GM21381 (cell line): ENCODE data around the gene PTGR2.
"Not testable (repeated sequence)": the region's sequence is repeated elsewhere in the genome, so short reads cannot be mapped to it uniquely, and the experiment has no call there.

Source experiments
- ATAC-seq: cut with Tn5 transposase; IDR thresholded peaks from one replicate; pipeline ENCODE4 v1.9.1; 2021; ENCODE audit warnings: mild to moderate bottlenecking, moderate library complexity; ENCODE audit not compliant: unreplicated experiment

Gene PTGR2

DNA sequence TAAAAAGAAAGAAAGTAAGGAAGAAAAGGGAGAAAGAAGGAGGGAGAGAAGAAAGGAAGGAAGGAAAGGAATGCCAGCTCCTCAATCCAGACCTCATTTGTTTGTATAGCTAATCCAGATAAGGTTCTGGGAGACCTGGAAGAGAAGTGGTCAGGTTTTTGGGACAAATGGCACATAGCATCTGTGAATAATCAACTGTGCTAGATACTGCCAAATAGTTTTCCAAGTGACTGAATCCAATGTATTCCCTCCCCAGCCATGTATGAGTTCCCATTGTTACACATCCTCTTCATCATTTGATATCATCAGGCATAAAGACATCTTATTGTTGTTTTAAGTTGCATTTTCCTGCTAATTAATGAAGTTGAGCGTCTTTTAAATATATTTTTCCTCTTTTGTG is 18.6 kb upstream of the PTGR2 start:
- no peak for ATAC-seq

DNA sequence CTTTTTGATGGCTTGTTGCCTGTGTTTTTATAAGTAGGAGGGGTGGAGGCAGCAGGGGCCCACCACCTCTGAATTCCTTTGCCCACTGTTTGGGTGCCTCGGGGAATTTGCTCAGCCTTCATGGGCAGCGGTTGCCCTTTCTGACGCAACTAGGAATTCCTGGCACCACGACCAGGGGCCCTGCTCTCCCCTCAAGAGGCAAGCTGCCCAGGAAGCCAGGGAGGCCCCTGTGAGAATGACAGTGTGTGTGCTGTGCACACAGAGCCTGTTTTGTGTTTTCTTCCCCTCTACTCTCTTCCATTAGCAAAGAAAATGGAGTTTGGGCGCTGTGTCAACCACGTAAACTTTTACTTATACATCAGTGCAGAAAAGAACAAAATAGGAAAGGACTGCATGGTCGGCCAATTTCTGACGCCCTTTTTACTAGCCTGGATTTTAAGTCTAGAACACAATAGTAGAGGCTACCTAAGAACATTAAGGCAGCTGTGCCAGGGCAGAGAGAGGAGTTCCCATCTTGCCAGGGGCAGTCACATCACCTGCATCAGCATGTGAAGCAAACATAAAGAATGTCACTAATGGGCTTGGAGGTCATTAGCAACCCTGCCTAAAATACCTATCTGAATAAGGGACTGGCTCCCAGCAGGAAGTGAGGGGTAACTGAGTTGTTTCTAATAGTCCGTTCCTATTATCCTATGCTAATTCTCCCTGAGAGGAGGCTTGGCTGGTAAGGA is 17.9 kb upstream of the PTGR2 start:
- no peak for ATAC-seq

DNA sequence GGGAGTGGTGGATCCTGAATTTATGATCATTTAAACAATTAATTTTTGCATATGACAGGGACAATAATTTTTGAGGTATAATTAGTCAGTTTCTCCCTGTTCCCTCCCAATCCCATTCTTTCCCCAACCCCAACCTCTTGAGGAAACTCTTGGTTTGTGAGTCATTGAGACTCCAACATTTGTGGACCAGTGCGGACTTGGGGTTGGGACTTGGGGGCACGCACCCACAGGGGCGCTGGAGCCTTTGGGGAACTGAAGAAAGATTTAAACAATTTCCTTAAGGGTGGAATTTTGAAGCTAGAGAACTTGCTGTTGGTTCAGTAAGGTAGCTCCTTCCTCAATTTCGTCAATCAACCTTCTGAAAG is 17.4 kb upstream of the PTGR2 start:
- ATAC-seq = no peak

DNA sequence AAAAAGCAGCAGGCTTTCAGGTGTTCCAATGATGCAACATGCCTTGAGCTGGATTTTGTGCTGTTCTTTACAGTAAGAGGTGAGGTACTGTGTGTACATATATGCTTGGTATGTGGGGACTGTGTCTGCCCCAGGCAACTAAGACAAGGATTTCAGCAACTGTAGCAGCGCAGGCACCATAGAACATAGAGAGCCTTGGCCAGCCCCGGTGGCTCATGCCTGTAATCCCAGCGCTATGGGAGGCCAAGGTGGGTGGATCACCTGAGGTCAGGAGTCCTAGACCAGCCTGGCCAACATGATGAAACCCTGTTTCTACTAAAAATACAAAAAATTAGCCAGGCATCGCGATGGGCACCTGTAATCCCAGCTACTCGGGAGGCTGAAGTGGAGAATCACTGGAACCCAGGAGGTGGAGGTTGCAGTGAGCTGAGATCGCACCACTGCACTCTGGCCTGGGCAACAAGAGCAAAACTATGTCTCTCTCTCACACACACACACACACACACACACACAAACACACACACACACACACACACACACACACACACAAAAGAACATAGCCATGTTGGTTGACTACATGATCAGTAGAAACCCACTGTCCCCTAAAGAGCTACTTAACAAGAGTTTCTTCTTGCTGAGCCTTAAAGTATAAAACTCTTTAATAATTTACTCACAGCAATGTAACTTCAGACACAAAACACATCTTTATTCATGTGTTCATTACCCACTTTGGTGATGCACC is 13.2 kb upstream of the PTGR2 start:
- ATAC-seq = not testable (repeated sequence)

DNA sequence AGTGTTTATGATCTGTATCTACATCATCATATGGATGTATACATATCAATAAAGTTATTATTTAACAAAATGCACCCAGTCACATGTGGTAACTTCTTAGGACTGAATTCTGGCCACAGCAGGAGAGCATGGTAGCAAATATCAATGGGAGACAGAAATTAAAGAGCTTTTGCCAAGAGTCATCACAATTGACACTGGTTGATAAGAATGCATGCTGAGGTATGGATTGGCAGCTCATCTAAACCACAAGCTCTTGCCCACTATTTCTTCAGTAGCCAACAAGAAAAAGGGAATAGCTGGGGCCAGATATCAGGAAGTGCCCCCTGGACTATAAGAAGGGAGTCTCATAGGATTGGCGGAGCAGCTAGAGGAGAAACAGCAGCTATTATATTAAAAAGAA is 9.4 kb upstream of the PTGR2 start:
- no peak for ATAC-seq

DNA sequence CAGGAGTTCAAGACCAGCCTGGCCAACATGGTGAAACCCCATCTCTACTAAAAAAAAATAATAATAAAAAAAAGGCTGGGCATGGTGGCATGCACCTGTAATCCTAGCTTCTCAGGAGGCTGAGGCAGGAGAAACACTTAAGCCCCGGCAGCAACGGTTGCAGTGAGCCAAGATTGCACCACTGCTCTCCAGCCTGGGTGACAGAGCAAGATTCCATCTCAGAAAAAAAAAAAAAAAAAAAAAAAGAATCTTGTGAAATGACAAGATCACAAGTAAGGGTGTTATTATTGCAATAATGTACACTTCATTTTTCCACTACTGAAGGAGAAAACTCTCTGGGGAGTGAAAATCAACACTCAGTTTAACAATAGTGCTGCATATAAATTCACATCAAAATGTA is 8.8 kb upstream of the PTGR2 start:
- no peak for ATAC-seq

DNA sequence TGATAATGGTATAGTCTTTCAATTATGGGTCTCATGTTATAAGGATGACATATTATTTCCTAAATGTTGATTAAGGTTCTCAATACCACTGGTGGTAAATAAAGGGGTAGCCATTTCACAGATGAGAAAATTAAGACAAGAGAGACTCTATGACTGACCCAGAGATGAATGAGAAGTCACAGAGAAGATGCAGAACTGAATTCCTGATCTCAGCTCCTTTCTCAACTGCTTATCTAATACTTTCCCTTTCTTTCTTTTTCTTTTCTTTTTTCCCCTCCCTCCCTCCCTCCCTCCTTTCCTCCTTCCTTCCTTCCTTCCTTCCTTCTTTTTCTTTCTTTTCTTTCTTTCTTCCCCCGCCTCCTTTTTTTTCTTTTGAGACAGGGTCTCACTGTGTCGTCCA is 8.3 kb upstream of the PTGR2 start:
- no peak for ATAC-seq

DNA sequence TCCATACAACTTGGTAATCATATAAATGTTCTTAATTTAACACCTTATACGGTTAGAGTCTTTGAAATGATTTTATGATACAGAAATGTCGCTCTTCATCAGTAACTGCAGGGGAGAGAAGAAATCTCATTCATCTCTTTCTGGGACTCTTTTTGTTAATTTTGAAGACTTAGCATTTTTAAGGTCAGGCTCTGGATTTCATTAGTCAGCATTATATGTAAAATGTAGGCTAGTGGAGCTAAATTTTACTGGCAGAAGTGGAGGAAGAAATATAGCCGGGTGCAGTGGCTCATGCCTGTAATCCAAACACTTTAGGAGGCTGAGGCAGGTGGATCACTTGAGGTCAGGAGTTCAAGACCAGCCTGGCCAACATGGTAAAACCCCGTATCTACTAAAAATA is 4.7 kb upstream of the PTGR2 start:
- no peak for ATAC-seq

DNA sequence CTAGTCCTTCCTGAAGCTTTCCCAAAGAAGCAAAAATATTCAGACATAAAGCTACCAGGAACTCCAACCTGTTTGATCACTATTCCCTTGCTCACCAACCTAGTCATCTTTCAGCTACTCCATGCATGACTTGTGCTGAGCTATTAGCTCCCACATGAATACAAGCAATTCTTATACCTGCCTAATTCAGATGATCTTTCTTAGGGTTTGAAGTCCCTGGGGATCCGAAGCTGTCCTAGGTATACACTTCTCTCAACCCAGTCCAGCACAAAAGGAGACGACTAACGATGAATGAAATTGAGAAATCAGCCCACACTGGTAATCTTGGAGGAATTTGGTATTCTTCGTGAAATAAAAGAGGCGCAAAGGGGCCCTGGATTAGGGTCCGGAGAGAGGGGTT is 631 bp upstream of the PTGR2 start:
- no peak for ATAC-seq

DNA sequence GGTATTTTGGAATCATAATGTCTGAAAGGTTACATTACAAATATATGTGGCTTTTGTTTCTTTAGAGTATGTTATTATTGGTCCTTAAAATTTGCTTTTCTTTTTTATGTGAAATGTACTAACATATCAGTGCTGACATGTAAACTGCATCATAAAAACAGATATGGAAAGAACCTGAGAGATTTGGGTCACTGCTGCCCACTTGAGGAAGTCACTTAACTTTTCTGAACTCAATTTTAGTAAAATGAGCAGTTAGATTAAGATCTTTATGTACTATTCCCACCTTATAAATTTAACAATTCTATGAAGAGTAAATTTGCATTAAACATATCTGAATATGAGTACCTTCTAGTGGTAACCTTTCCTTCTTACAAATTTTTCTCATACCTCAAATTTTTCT is 7.5 kb downstream of the PTGR2 start:
- ATAC-seq = no peak

DNA sequence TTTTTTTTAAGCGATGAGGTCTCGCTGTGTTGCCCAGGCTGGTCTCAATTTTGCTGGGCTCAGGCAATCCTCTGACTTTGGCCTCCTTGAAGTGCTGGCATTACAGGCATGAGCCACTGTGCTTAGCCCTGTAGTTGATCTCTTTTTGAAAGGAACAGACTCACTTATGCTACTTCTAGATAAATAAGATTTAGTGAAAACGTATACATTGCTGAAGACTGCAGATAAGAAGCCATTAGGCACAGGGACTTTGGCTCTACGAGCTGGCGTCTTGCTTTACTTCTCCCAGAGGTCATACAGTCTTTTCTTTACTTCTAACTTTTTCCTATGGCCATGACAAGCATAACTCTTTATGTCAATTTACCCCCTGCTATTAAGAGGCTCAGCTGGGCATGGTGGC is 9.4 kb downstream of the PTGR2 start:
- no peak for ATAC-seq

DNA sequence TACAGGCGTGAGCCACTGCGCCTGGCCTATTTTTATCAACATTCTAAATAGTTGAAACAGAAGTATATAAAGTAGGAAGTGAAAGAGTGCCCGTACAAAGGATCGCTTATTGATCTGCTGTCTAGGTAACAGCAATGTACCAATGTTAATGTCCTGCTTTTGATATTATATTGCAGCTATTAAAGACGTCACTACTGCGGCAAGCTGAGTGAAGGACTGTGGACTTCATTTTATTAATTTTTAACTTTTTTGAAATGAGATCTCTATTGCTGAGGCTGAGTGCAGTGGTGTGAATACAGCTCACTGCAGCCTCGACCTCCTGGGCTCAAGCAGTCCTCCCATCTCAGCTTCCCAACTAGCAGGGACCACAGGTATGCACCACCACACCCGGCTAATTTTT is 10.8 kb downstream of the PTGR2 start:
- ATAC-seq = no peak

DNA sequence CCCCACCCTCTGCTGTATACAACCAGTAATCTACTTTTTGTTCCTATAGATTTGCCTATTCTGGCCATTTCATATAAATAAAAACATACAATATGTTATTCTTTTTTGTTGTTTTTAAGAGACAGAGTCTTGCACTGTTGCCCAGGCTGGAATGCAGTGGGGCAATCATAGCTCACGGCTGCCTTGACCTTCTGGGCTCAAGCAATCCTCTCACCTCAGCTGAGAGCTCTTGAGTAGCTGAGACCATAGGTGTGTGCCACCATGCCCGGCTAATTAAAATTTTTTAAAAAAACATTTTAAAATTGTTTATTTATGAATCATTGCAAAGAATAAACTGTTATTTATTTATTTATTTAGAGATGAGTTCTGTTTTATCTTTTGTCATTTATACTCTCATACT is 11.6 kb downstream of the PTGR2 start:
- no peak for ATAC-seq

DNA sequence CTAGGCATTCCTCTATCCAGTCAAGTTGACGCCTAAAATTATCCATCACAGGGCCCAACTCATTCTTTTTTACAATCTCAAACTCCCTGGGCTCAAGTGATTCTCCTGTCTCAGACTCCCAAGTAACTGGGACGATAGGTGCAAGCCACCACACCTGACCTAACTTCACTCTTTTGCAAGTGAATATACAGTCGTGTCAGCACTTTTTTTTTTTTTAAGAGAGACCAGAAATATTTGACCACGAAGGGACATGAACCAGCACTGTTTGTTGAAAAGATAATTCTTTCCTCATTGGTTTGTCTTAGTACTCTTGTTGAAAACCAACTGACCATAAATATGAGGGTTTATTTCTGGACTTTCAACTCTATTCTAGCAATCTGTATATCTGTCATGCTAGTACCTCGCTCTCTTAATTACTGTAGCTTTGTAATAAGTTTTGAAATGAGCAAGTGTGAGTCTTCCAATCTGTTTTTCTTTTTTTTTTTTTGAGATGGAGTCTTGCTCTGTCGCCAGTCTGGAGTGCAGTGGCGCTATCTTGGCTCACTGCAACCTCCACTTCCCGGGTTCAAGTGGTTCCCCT is 14.0 kb downstream of the PTGR2 start:
- no peak for ATAC-seq

DNA sequence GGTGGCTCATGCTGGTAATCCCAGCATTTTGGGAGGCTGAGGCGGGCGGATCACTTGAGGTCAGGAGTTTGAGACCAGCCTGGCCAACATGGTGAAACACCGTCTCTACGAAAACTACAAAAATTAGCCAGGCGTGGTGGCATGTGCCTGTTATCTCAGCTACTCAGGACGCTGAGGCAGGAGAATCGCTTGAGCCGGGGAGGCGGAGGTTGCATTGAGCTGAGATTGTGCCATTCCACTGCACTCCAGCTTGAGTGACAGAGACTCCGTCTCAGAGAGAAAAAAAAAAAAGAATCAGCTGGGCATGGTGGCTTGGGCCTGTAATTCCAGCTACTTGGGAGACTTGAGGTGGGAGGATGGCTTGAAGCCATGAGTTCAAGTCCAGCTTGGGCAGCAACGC is 18.1 kb downstream of the PTGR2 start:
- ATAC-seq = not testable (repeated sequence)

DNA sequence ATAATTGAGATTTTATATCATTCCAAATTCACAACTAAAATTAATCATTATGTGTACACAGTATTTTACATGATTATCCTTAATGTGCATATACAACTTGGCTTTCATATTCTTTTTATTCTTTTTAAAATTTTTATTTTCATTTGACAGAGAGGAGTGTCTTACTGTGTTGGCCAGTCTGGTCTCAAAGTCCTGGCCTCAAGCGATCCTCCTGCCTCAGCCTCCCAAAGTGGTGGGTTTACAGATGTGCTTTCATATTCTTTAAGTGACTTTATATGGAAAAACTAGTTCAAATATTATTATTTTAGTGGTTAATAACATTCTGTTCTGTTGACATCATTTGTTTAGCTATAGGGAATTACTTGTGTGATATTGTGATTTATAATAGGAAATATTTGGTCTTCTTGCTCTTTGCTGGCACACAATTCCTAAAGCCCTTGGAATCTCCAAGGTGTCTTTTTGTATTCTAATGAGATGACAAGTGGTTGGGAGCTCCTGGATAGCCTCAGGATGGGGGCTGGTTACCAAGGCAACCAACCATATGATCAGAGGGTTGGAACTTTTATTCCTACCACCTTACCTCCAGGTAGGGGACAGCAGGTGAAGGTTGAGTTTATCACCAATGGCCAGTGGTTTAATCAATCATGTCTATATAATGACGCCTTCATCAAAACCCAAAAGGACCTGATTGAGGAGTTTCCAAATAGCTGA is 19.0 kb downstream of the PTGR2 start:
- no peak for ATAC-seq

DNA sequence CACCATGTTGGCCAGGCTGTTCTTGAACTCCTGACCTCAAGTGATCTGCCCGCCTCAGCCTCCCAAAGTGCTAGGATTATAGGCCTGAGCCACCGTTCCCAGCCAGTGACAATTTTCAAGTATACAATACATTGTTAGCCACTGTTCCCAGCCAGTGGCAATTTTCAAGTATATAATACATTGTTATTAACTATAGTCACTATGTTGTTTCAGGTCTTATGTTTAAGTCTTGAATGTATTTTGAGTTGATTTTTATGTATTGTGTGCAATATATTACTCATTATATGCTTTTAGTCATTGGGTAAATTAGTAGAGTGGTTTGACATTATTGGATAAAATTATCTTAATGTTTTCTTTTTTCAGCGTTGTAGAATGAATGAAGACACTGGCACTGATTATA is 22.0 kb downstream of the PTGR2 start:
- ATAC-seq = no peak

DNA sequence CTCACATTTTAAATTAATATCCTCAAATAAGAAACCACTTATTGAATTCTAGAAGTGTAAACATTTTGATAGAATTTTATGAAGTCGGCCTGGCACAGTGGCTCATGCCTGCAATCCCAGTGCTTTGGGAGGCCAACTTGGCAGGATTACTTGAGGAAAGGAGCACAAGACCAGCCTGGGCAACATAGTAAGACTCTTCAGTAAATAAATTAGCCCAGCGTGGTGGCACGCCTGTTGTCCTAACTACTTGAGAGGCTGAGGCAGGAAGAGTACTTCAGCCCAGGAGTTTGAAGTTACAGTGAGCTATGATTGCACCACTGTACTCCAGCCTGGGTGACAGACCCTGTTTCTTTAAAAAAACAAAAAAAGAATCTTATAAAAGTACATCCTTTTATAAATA is 26.2 kb downstream of the PTGR2 start:
- no peak for ATAC-seq

DNA sequence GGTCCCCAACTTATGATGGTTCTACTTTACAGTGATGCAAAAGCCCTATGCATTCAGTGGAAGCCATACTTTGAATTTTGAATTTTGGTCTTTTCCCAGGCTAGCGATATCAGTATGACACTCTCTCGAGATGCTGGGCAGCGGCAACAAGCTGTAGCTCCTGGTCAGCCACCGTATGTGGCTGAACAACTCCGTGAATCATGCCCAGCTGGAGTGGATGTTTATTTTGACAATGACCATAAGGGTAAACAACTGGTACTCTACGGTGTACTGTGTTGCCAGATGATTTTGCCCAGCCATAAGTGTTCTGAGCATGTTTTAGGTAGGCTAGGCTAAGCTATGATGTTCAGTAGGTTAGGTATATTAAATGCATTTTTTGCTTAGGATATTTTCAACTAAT is 26.8 kb downstream of the PTGR2 start:
- no peak for ATAC-seq

DNA sequence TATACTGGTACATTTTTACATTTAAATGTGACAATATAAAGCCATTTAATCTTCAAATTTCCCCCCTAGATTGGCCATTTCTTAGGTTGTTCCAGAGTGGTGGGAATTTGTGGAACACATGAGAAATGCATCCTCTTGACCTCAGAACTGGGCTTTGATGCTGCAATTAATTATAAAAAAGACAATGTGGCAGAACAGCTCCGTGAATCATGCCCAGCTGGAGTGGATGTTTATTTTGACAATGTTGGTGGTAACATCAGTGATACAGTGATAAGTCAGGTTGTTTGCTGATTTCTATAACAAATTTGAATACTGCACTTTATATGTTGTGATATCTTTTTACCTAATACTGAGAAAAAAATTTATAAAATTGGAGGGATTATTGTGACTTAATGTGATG is 27.4 kb downstream of the PTGR2 start:
- ATAC-seq = no peak

DNA sequence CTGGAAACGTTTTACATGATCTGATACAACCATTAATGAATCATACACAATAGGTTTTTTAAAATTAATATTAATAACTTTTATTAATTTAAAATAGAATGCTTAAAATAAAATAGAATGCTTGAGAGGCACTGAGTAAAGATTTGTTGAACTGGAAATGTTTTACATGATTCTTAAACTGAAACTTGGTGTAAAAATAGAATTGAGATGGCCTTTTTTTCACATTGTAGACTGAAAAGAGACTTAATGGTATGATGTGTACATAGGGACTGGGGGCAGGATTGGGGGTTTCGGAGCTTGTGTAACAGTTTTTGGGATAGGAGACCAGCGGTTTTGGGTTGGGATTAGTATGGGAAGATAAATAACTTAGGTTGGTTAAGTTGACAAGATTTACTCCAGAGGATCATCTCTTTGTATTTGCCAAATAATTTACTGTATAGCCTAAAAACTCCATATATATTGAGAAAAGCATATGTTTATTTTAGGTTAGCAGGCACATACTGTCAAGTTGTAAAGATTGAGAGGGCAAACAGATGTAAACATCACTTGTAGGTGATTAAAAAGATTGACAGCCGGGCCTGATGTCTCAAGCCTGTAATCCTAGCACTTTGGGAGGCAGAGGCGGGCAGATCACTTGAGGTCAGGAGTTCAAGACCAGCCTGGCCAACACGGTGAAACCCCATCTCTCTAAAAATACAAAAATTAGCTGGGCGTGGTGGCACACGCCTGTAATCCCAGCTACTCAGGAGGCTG is 33.0 kb downstream of the PTGR2 start:
- no peak for ATAC-seq
